Fibroblast of skin of right quadriceps (primary cell): ENCODE data around the gene RNASEH2C.
"Not testable (repeated sequence)": the region's sequence is repeated elsewhere in the genome, so short reads cannot be mapped to it uniquely, and the experiment has no call there.

Source experiments
- DNase-seq: peaks from one replicate; pipeline ENCODE4 v3.0.0-alpha.2; 2013

The RNASEH2C gene

GRCh38 chr11:65720211-65720934 lies at the start of gene RNASEH2C:
Gene RNASEH2C, minus strand, starts transcription at chr11:65720798. Its CDS starts 40 bp downstream, at chr11:65720758.
- DNase-seq, result peak; percentile 86

GRCh38 chr11:65767806-65768205 lies 47.2 kb upstream of the RNASEH2C start:
- DNase-seq, result not testable (repeated sequence)

- DNase-seq, result no peak
Observed at GRCh38 chr11:65767406-65767805, 46.8 kb upstream of the RNASEH2C start.

DNA sequence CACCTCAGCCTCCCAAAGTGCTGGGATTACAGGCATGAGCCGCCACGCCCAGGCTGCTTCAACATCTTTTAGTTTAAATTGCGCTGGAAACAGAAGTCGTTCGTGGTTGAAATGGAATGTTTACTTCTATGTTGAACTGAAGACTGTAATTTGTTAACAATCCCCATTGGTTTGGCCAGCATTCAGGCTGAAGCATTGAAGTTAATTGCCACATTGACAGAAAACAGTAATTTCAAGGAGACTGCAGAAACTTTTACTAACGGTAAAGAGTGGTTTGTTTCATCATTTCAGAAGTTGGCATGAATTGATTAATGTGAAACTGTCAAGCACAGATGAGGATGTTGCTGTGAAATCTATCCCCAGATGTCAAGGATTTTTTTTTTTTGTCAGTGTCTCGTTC lies 45.9 kb upstream of the RNASEH2C start:
- peak; percentile 81 for DNase-seq

DNA sequence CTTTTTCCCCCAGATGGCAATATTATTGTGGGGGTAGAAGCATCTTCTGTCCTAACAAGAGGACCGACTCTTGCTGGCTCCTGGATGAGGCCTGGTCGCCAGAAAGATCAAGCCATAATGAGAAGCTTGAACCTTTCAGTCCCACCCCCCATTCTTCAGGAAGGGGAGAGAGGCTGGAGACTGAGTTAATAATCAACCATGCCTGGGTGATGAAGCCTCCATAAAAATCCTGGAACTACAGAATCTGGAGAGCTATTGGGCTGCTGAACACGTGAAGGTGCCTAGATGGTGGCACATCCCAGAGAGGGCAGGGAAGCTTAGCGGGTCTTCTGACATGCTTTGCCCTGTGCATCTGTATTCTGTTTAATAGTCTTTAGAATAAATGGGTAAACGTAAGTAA lies 43.8 kb upstream of the RNASEH2C start:
- DNase-seq, result no peak

DNA sequence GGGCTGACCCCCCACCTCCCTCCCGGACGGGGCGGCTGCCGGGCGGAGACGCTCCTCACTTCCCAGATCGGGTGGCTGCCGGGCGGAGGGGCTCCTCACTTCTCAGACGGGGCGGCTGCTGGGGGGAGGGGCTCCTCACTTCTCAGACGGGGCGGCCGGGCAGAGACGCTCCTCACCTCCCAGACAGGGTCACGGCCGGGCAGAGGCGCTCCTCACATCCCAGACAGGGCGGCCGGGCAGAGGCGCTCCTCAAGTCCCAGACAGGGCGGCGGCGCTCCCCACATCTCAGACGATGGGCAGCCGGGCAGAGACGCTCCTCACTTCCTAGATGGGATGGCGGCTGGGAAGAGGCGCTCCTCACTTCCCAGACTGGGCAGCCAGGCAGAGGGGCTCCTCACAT lies 42.2 kb upstream of the RNASEH2C start:
- not testable (repeated sequence) for DNase-seq

DNA sequence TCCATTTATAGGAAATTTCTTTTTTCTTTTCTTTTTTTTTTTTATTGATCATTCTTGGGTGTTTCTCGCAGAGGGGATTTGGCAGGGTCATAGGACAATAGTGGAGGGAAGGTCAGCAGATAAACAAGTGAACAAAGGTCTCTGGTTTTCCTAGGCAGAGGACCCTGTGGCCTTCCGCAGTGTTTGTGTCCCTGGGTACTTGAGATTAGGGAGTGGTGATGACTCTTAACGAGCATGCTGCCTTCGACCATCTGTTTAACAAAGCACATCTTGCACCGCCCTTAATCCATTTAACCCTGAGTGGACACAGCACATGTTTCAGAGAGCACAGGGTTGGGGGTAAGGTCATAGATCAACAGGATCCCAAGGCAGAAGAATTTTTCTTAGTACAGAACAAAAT lies 41.6 kb upstream of the RNASEH2C start:
- DNase-seq, result not testable (repeated sequence)

DNA sequence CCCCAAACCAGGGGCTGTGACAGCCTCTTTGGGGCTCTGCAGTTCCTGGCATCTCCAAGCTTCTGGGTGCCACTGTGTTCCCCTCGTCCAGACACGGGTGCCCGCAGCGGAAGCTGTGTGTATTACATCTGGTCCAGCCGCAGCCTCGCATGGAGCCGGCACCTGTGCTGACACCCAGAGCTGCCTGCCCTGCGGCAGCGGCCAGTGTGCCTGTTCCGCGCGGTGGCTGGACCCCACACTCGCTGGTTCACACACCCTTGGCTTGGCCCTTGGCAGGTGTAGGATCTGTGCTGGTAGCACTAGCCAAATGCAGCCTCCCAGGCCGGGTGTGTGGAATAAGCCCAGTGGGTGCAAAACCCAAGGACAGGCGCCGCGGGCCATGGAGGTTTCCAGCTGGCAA lies 24.5 kb upstream of the RNASEH2C start:
- DNase-seq, result no peak

DNA sequence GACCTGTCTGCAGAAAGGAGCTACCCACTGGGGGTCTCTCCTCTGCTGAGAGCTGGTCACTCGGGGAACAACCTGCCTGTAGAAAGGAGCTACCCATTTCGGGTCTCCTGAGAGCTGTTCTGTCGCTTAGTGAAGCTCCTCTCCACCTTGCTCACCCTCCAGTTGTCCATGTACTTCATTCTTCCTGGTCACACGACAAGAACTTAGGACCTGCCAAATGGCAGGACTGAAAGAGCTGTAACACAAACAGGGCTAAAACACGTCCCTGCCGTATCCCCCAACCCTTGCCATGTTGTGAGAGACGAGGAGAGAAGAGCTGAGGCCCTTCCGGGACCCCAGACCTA lies 24.1 kb upstream of the RNASEH2C start:
- DNase-seq, result no peak

DNA sequence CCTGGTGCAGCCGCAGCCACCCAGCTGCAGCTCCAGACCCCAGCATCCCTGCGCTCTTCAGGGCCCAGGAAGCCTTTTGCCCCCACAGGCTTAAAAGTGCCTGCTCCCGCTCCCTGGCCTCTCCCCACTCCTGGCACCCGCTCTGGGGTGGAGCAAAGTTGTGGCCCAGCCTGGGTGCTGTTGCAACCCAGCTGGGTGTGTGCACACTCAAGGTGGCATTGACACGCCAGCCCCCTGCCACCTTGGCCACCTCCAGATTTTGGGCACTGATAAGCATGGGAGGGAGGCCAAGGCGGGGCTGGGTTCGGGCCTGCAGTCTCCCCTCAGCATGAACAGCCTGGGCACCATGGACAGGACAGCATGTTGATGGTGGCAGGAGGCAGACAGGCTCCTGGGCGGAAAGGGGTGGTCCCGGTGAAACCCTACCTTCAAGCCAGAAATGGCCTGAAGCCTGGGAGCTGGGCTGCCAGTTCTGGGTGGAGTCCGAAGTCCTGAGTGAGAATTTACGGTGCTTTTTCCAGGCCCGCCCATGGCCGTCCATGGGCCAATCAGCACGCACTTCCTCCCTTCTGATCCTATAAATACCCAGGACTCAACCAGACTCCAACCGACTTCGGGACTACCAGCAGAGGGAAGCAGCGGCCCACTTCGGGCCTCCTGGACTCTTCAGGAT lies 23.6 kb upstream of the RNASEH2C start:
- DNase-seq, result peak; percentile 17

- DNase-seq, result no peak
Observed at GRCh38 chr11:65743681-65744025, 23.1 kb upstream of the RNASEH2C start.

DNA sequence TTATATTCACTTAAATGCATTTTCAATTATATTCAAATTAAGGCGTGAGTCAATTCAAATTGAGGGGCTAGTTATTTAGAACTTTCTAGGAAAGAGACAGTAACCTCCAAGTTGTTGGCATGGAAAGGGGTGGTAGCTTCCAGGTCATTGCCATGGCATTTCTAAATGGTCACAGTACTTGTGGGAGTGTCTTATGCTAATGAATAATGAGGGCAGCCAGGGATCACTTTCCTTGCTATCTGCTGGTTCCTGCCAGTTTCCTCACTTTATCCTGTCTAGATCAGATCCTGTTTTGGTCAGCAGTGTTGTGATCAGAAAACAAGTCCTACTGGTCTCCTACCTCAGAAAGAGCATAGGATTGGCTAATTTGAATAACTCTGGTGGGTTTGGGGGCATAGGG lies 21.8 kb upstream of the RNASEH2C start:
- DNase-seq, result no peak

DNA sequence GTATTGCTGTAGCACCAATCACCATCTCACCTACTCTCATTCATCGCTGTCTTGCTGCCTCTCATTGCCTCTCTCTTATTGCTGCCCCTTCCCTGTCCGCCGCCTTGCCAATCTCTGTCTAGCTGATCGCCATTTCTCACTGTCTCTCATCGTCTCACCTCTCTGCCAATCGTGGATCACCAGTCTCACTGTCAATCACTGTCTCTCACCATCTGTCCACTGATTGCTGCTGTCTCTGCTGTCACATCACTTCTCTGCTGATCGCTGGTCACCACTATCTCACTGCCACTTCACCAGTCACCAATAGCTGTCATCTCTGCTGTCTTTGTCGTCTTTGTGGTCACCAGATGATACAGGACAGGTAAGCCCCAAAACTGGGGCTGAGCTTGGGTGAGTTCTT lies 20.6 kb upstream of the RNASEH2C start:
- no peak for DNase-seq

GRCh38 chr11:65739022-65739421 lies 18.4 kb upstream of the RNASEH2C start:
- DNase-seq, result no peak

DNA sequence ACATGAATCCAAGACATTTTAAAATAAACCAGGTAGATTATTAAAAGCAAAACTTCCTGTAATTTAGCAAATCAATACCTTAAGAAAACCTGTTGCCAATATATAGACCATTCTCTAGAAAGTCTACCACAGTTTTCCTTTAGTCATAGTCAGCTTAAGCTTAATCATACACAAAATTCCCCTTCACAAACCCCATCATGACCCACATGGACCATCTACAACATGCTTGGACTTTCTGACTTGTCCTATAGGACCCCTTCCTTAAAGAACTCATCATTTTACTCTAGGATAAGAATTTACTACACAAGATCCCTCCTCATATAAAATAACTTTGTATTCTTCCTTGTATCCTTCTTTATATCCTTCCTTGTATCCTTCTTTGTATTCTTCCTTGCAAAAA lies 16.2 kb upstream of the RNASEH2C start:
- no peak for DNase-seq

DNA sequence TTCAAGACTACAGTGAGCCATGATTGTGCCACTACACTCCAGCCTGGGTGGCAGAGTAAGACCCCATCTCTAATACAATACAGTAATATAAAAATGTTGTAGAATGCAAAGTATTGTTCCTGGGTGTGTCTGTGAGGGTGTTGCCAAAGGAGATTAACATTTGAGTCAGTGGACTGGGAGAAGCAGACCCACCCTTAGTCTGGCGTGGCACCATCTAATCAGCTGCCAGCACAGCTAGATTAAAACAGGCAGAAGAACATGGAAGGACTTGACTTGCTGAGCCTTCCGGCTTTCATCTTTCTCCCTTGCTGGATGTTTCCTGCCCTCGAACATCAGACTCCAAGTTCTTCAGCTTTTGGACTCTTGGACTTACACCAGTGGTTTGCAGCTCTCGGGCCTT lies 14.5 kb upstream of the RNASEH2C start:
- not testable (repeated sequence) for DNase-seq

DNA sequence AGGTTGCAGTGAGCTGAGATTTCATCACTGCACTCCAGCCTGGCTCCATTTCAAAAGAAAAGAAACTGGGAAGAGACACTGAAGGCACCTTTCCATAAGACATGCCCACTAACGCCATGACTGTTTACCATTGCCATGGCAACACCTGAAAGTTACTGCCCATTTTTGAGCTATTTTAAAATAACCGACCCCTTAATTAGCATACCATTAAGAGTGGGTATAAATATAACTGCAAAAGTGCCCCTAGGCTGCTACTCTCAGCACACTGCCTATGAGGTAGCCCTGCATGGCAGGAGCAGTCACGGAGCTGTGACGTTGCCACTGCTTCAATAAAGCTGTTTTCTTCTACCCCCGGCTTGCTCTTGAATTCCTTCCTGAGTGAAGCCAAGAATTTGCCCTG lies 9.9 kb upstream of the RNASEH2C start:
- no peak for DNase-seq

DNA sequence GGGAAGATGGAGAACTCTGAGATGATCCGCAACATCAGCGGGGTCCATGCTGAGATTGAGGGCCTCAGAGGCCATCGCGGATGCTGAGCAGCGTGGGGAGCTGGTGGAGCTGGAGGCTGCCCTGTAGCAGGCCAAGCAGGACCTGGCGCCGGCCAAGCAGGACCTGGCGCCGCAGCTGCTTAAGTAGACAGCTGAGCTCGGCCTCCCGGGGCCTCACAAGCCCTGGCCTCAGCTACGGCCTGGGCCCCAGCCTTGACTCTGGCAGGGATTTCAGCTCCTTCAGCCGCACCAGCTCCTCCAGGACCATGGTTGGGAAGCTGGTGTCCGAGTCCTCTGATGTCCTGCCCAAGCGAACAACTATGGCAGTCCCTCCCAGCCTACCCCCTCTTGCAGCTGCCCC lies 7.3 kb upstream of the RNASEH2C start:
- no peak for DNase-seq

GRCh38 chr11:65726660-65727059 lies 6.1 kb upstream of the RNASEH2C start:
- DNase-seq, result no peak

DNA sequence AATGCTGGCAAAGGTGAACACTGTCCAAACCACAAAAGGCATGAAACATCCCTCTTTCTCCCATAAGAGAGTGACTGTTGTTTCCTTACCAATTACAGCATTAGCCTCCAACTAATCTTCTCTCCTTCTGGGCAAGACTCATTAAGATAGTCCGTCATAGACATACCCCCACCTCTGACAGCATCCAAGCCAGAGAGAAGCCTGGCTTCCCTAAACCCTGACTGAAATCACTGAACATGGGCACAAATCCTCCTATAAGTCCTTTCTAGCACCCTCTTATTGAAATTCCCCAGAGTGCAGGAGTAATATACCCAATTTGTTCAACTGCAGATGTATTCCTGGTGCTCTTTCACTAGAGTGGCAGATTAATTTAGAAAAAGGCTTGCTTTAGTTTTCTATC lies 1.7 kb upstream of the RNASEH2C start:
- no peak for DNase-seq

DNA sequence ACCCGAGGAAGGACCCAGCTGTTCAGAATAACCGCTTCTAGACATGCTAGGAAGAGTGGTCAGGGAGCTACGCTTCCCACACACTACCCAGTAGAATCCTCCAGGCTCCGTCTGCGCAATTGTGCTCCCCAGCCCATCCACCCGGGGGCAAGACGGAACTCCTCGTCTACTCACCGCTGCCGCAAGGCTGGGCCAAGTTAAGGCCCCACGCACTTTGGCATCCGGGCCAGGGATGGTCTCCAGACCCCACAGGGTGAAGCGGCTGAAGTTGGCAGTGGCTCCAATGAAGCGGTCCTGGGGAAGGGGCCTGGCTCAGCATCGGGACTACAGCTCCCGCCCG lies 757 bp downstream of the RNASEH2C start:
- DNase-seq, result peak; percentile 29

DNA sequence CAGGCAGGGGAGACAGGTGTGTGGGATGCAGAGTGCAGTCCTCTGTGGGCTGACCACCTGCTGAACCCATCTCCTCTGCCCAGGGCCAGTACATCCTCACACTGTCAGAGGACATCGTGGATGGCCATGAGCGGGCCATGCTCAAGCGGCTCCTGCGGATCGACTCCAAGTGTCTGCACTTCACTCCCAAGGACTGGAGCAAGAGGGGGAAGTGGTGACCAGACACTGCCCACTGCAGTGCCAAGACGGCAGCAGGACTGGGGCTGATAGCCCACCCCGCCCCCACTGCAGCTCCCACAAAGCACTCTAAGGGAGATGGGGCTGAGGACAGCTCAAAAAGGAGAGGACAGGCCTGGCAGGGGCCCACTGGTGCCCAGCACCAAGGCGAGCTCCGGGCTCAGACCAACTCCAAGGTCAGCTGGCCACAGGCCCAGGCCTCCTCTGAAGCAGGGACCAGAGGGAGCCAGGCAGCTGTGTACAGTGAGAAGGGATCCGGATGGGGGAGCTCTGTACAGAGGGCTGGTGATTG lies 1.6 kb downstream of the RNASEH2C start:
- DNase-seq, result no peak

- no peak for DNase-seq
Observed at GRCh38 chr11:65718531-65718930, 2.1 kb downstream of the RNASEH2C start.

DNA sequence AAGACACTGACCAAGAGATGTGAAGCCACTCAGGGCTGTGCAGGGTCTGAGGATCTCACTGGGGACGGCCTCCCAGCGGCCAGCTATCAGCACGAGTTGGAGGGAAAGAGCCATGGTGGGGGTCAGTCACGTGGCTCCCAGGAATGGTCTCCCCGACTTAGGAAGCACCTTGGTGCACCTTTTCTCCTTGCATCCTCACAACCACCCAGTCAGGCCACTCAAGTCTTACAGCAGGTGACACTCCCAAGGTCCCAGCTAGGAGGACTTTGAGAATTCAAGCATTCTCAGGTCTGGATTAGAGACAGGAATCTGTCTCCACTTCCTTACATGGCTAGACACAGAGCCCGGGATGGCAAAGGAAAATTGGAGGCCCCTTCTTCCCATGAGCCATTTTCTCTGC lies 2.7 kb downstream of the RNASEH2C start:
- no peak for DNase-seq
